ENCODE measurements around the gene TET3. TPM values are rescaled to one million over a fixed set of nuclear protein-coding genes. Genes with fewer than 3 reads are reported as not detected.
"Not testable (repeated sequence)": the region's sequence is repeated elsewhere in the genome, so short reads cannot be mapped to it uniquely, and the experiment has no call there.

Gene TET3
- total and polyA plus RNA-seq, 7 donors, result 1.8 to 9.6 (median 3.3) TPM

DNA sequence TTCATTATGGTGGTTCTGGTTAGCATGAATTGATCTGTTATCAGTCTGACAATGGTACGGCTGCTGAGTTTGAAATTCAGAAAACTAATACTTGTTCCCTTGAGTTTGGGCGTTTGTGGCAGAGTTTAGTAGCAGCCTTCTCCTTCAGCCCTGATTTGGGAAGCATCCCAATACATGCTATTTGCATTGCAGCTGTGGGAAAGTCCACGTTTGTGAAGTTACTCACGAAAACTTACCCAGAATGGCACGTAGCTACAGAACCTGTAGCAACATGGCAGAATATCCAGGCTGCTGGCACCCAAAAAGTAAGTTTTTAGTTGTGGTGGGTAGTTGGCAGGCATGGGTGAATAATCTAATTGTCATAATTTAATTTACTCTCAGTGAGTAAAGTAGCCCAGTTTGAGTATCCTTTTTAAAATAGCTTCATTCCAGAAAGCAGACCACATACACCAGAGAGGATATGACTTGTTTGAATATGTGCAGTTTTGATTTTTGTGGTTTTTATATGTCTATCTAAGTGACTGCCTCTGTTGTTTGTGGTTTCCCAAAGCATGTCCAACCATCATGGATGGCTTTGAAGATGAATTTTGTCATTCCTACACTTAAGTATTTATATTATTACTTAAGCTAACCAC lies 45.9 kb upstream of the TET3 start:
- no peaks in the 10 kb centered on the region for H3K9me3 ChIP-seq
- intact Hi-C loops (cut with DNase I), result loop anchor here (10.0 kb wide), 1 partner anchor 146 kb away; no protein-coding TSS in a partner anchor
- H3K4me1 ChIP-seq, result peaks cover 0 to 6% (median 4%) of the 10 kb centered on the region in 4 donors
- H3K27me3 ChIP-seq, result no peaks in the 10 kb centered on the region
- H3K27ac ChIP-seq, result no peak overlapping the region
- WGBS, 2 donors, result 85 to 88% methylated on average over 5 of the region's 5 CpGs
- TF ChIP-seq POLR2AphosphoS5 (IDR thresholded peaks at IDR 0.05) (no peak), POLR2A (IDR thresholded peaks at IDR 0.05) (no peak), EP300 (IDR thresholded peaks at IDR 0.05) (no peak)
- TF ChIP-seq, protein P1, sequence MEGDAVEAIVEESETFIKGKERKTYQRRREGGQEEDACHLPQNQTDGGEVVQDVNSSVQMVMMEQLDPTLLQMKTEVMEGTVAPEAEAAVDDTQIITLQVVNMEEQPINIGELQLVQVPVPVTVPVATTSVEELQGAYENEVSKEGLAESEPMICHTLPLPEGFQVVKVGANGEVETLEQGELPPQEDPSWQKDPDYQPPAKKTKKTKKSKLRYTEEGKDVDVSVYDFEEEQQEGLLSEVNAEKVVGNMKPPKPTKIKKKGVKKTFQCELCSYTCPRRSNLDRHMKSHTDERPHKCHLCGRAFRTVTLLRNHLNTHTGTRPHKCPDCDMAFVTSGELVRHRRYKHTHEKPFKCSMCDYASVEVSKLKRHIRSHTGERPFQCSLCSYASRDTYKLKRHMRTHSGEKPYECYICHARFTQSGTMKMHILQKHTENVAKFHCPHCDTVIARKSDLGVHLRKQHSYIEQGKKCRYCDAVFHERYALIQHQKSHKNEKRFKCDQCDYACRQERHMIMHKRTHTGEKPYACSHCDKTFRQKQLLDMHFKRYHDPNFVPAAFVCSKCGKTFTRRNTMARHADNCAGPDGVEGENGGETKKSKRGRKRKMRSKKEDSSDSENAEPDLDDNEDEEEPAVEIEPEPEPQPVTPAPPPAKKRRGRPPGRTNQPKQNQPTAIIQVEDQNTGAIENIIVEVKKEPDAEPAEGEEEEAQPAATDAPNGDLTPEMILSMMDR (IDR thresholded peaks at IDR 0.05), result no peak
- no peak for DNase-seq
- H3K36me3 ChIP-seq, result peaks cover 0 to 18% (median 0%) of the 10 kb centered on the region in 4 donors
- no peak overlapping the region for H3K4me3 ChIP-seq

DNA sequence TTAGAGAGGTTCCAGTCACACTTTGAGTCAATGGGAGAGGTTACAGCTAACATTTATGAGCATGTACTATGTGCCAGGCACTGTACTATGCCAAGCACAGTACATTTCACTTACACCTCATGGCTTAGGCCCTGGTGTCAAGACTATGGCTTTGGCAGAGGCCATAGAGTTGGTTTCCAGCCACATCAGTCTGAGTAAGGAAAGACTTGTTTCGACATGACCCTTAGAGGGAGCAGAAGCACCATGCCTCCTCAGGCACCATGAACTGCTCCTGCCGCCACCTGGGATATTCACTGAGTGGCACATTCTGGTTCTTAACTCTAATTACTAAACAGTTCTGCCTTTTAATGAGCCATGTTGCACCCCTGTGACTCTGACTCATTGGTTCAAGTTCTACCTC lies 45.3 kb upstream of the TET3 start:
- H3K27ac ChIP-seq, result no peak overlapping the region

DNA sequence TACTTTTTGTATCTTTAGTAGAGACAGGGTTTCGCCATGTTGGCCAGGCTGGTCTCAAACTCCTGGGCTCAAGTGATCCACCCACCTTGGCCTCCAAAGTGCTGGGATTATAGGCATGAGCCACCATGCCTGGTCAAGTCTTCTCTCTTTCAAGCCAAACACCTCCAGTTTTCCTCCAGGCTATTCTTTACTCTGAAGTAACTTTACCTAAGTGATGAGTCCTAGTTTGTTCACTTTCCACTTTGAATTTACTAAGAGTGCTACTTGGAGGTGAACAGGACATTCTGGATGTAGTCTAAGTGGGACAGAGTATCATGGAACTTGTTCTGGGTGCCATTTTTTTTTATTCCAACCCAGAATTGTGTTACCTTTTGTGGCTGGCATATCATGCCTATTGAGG lies 44.6 kb upstream of the TET3 start:
- H3K4me1 ChIP-seq, result peaks cover 0 to 13% (median 4%) of the 10 kb centered on the region in 4 donors
- H3K27me3 ChIP-seq; H3K9me3 ChIP-seq; DNase-seq; intact Hi-C loops (cut with DNase I); H3K27ac ChIP-seq; H3K4me3 ChIP-seq: not testable (repeated sequence)
- H3K36me3 ChIP-seq, result peaks cover 0 to 21% (median 0%) of the 10 kb centered on the region in 4 donors
- 95 to 96% methylated on average over 1 of the region's 1 CpG for WGBS, 2 donors

More for the DNA sequence above, 45.3 kb upstream of the TET3 start:
- Histone ChIP-seq H3K4me3 (no peak overlapping the region), H3K36me3 (peaks cover 0 to 18% (median 0%) of the 10 kb centered on the region in 4 donors), H3K9me3 (no peaks in the 10 kb centered on the region), H3K27me3 (no peaks in the 10 kb centered on the region), H3K4me1 (peaks cover 0 to 7% (median 4%) of the 10 kb centered on the region in 4 donors)
- TF ChIP-seq EP300 (IDR thresholded peaks at IDR 0.05) (no peak), POLR2A (IDR thresholded peaks at IDR 0.05) (no peak)
- no peak for DNase-seq
- intact Hi-C loops (cut with DNase I), result loop anchor here (10.0 kb wide), 1 partner anchor 145 kb away; no protein-coding TSS in a partner anchor
- 85 to 93% methylated on average over 2 of the region's 2 CpGs for WGBS, 2 donors

DNA sequence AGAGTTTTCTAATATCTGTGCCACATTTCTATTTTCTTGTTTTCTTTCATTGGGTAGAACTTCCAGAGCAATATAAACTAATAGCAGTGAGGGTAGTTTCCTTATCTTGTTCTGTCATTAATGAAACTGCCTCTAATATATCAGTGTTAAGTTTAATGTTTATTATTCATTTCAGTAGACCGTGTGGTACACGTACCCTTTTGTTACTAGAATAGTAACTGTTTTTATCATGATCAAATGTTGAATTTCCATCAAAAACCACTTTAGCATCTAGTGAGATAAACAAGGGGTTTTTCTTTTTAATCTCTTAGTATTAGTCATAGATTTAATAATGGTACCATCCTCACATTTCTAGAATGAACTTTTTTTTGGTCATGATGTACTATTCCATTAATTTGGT lies 42.0 kb upstream of the TET3 start:
- intact Hi-C loops (cut with DNase I), result no loop called here
- WGBS, 2 donors, result 59 to 74% methylated on average over 2 of the region's 2 CpGs
- Histone ChIP-seq H3K27me3 (no peaks in the 10 kb centered on the region), H3K36me3 (peaks cover 4 to 32% (median 10%) of the 10 kb centered on the region in 4 donors), H3K27ac (no peak overlapping the region), H3K4me1 (peaks cover 0 to 13% (median 4%) of the 10 kb centered on the region in 4 donors), H3K9me3 (no peaks in the 10 kb centered on the region), H3K4me3 (no peak overlapping the region)
- no peak for DNase-seq
- no peak for TF ChIP-seq POLR2A (IDR thresholded peaks at IDR 0.05)
- TF ChIP-seq EP300 (IDR thresholded peaks at IDR 0.05), result no peak
- TF ChIP-seq POLR2AphosphoS5 (IDR thresholded peaks at IDR 0.05), result no peak
- TF ChIP-seq, protein P1 (IDR thresholded peaks at IDR 0.05), result no peak

DNA sequence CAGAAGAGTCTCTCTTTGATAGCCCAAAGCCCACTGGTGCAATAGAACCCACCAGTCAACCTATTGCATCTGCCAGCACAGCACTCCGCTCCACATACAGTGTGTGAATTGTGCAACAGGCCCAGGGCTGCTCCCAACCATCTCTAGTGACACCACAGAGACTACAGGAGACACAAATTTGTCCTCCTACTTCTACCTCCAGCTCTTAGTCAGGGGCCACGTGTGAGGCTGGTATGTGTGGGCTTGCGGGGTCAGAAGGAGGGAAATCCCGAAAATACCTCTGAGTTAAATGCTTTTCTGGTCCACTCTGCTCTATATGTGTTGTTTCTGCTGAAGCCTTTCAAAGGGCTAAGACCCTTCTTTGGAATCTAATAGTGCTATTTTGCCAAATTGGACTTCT lies 40.0 kb upstream of the TET3 start:
- no peak overlapping the region for H3K4me3 ChIP-seq
- no peaks in the 10 kb centered on the region for H3K9me3 ChIP-seq
- no peak for DNase-seq
- intact Hi-C loops (cut with DNase I), result no loop called here
- WGBS, 2 donors, result 91 to 93% methylated on average over 4 of the region's 4 CpGs
- peaks cover 0 to 13% (median 2%) of the 10 kb centered on the region in 4 donors for H3K4me1 ChIP-seq
- no peak overlapping the region for H3K27ac ChIP-seq
- TF ChIP-seq POLR2A (IDR thresholded peaks at IDR 0.05) (no peak), EP300 (IDR thresholded peaks at IDR 0.05) (no peak), POLR2AphosphoS5 (IDR thresholded peaks at IDR 0.05) (no peak)
- TF ChIP-seq, protein P1 (IDR thresholded peaks at IDR 0.05), result no peak
- H3K36me3 ChIP-seq, result peaks cover 6 to 53% (median 19%) of the 10 kb centered on the region in 4 donors
- H3K27me3 ChIP-seq, result no peaks in the 10 kb centered on the region

All from sigmoid colon (tissue), 7 donors.